GM12865 (cell line): ENCODE results near the gene SOX6.

Experiments used
- DNase-seq: peaks from one replicate; pipeline ENCODE4 v3.0.0; 2010; ENCODE audit warnings: low read depth
- H3K4me3 ChIP-seq: 2 replicates; pipeline ENCODE4 v1.5.1; 2011; ENCODE audit warnings: mild to moderate bottlenecking, low read depth, low read length, control low read depth
- CTCF ChIP-seq: IDR thresholded peaks from 2 replicates; pipeline ENCODE4 v1.5.1; 2011; ENCODE audit warnings: low read length, control low read depth, low read depth, inconsistent platforms; ENCODE audit not compliant: insufficient read depth; ENCODE audit errors: missing control alignments

Gene SOX6

GRCh38 chr11:16167706-16168487 is 188.4 kb downstream of the SOX6 start:
- no peak for DNase-seq
- no peak for TF ChIP-seq CTCF

GRCh38 chr11:16166571-16166970 is 189.8 kb downstream of the SOX6 start:
- no peak overlapping the region for H3K4me3 ChIP-seq
- no peak for DNase-seq
- no peak for TF ChIP-seq CTCF

More at GRCh38 chr11:16167706-16168487, 188.4 kb downstream of the SOX6 start:
- no peak overlapping the region for H3K4me3 ChIP-seq

GRCh38 chr11:16160146-16160545 is 196.2 kb downstream of the SOX6 start:
- no peak for DNase-seq
- no peak for TF ChIP-seq CTCF
- H3K4me3 ChIP-seq = no peak overlapping the region

GRCh38 chr11:16158426-16158994 is 197.8 kb downstream of the SOX6 start:
- no peak overlapping the region for H3K4me3 ChIP-seq
- TF ChIP-seq CTCF = no peak
- no peak for DNase-seq

GRCh38 chr11:16157327-16157726 is 199.0 kb downstream of the SOX6 start:
- no peak for DNase-seq
- H3K4me3 ChIP-seq = no peak overlapping the region
- TF ChIP-seq CTCF = no peak

GRCh38 chr11:16155448-16155847 is 200.9 kb downstream of the SOX6 start:
- DNase-seq = no peak
- no peak overlapping the region for H3K4me3 ChIP-seq
- no peak for TF ChIP-seq CTCF
